Lung (tissue), 12 donors: ENCODE data around the gene RASEF. TPM values are rescaled to one million over a fixed set of nuclear protein-coding genes. Genes with fewer than 3 reads are reported as not detected.

Source experiments
- ATAC-seq: fragments of 200-7000 bp; cut with Tn5 transposase; one replicate; pipeline ENCODE4 v1.9.1; 2020; ENCODE audit warnings: moderate number of reproducible peaks; ENCODE audit not compliant: insufficient read depth, low FRiP score
- DNase-seq, 3 donors: peaks; one replicate each; pipeline ENCODE4 v3.0.0-alpha.2; 2013 to 2017
- H3K27ac ChIP-seq, 2 donors: one replicate each; pipeline ENCODE4 v1.5.1; 2013; ENCODE audit warnings: mild to moderate bottlenecking in 2 of 2, moderate library complexity in 2 of 2, control low read depth in 1 of 2, inconsistent platforms in 1 of 2, low read depth in 1 of 2, low read length in 1 of 2
- H3K27me3 ChIP-seq, 3 donors: one replicate each; pipeline ENCODE4 v1.5.1; 2013; ENCODE audit warnings: low read length in 2 of 3; ENCODE audit not compliant: control insufficient read depth in 3 of 3, insufficient read depth in 3 of 3
- H3K36me3 ChIP-seq, 4 donors: one replicate each; pipeline ENCODE4 v1.5.1; 2013; ENCODE audit warnings: low read length in 4 of 4, mild to moderate bottlenecking in 1 of 4, moderate library complexity in 1 of 4; ENCODE audit not compliant: control insufficient read depth in 4 of 4, insufficient read depth in 4 of 4
- H3K4me1 ChIP-seq, 5 donors: one replicate each; pipeline ENCODE4 v1.5.1; 2013; ENCODE audit warnings: low read length in 5 of 5, mild to moderate bottlenecking in 2 of 5, moderate library complexity in 1 of 5; ENCODE audit not compliant: control insufficient read depth in 5 of 5, insufficient read depth in 5 of 5
- H3K4me3 ChIP-seq: one replicate; pipeline ENCODE4 v1.5.1; 2013; ENCODE audit warnings: mild to moderate bottlenecking, control low read depth, moderate library complexity
- H3K9ac ChIP-seq, 2 donors: one replicate each; pipeline ENCODE4 v1.5.1; 2013; ENCODE audit warnings: low read length in 2 of 2, control low read depth in 1 of 2; ENCODE audit not compliant: insufficient read depth in 1 of 2
- H3K9me3 ChIP-seq, 4 donors: one replicate each; pipeline ENCODE4 v1.5.1; 2013; ENCODE audit warnings: low read length in 3 of 4, mild to moderate bottlenecking in 1 of 4, moderate library complexity in 1 of 4; ENCODE audit not compliant: control insufficient read depth in 4 of 4, insufficient read depth in 3 of 4
- WGBS, 2 donors: extraction: QIAGEN DNeasy Blood & Tissue Kit; methylation state at CpG; one replicate each; pipeline ENCODE4 v1.1.7; 2013; 5-methylcytosine and 5-hydroxymethylcytosine counted together
- polyA plus RNA-seq, 2 donors: library from polyadenylated mRNA; stranded (reverse); fragments of 200-250 nt; gene quantifications; one replicate each; pipeline ENCODE4 v1.2.1, GENCODE V29; 2013
- total RNA-seq, 2 donors: library from RNA; depleted of rRNA in 1 of 2; stranded (reverse); fragments of >200 nt in 1 of 2; gene quantifications; one replicate each; pipeline ENCODE4 v1.2.1, GENCODE V29; 2014 to 2021
- TF ChIP-seq, protein P1 (sequence below): IDR thresholded peaks from 2 replicates; pipeline ENCODE4 v1.5.1; 2012; ENCODE audit warnings: mild to moderate bottlenecking; ENCODE audit errors: control extremely low read depth, extremely low read depth
- donor health status: control.
- donor health status: control.
- donor health status: Bipolar disorder and iron deficiency.
- donor health status: healthy.
- donor health status: DM: yes; HTN: yes; CAD: no.

The RASEF gene
- total and polyA plus RNA-seq, 4 donors, result 5.2 to 23.6 (median 9.4) TPM

DNA sequence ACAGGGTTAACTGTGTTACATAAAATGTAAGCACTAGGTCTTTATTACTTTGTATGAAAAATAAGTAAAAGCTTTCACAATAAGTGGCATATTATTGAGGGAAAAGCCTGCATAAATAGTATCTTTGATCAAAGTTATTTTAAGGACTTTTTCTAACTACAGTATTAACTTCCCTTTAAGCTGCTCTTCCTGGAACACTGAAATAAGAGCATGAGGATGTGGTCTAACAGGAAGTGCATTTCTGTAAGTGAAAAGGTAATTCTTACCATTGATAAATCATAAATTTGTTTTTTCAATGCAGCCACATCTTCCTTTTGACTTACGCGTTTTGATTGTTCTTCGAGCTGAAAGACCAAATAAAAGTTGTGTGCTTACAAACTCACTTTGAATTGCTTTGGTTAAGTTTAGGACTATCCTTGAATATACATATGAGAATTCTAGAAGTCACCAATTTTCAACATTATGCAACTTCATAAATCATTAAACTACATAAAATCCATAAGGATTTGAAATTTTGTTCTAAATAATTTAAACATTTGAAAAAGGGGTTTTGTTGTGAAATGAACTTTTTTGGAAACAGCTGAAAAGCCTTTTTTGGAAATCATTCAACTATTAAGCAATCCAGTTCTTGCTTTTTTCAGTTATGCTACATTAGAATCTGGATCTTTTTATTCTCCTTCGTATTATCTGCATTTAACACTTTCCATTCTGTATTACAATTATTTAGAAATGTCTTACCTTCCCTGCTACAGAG, 50.6 kb downstream of the RASEF start:
- TF ChIP-seq, protein P1, sequence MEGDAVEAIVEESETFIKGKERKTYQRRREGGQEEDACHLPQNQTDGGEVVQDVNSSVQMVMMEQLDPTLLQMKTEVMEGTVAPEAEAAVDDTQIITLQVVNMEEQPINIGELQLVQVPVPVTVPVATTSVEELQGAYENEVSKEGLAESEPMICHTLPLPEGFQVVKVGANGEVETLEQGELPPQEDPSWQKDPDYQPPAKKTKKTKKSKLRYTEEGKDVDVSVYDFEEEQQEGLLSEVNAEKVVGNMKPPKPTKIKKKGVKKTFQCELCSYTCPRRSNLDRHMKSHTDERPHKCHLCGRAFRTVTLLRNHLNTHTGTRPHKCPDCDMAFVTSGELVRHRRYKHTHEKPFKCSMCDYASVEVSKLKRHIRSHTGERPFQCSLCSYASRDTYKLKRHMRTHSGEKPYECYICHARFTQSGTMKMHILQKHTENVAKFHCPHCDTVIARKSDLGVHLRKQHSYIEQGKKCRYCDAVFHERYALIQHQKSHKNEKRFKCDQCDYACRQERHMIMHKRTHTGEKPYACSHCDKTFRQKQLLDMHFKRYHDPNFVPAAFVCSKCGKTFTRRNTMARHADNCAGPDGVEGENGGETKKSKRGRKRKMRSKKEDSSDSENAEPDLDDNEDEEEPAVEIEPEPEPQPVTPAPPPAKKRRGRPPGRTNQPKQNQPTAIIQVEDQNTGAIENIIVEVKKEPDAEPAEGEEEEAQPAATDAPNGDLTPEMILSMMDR, result no peak
- DNase-seq (peak in 2 of 3 donors; percentile 69 to 81), ATAC-seq (no peak)
- no peak overlapping the region for H3K4me3 ChIP-seq
- H3K9ac ChIP-seq, result no peak overlapping the region
- H3K27me3 ChIP-seq, result no peaks in the 10 kb centered on the region
- no peaks in the 10 kb centered on the region for H3K36me3 ChIP-seq
- peaks cover 0 to 19% (median 6%) of the 10 kb centered on the region in 5 donors for H3K4me1 ChIP-seq
- no peaks in the 10 kb centered on the region for H3K9me3 ChIP-seq
- H3K27ac ChIP-seq, result no peak overlapping the region
- WGBS, 2 donors, result 19 to 22% methylated on average over 4 of the region's 4 CpGs

DNA sequence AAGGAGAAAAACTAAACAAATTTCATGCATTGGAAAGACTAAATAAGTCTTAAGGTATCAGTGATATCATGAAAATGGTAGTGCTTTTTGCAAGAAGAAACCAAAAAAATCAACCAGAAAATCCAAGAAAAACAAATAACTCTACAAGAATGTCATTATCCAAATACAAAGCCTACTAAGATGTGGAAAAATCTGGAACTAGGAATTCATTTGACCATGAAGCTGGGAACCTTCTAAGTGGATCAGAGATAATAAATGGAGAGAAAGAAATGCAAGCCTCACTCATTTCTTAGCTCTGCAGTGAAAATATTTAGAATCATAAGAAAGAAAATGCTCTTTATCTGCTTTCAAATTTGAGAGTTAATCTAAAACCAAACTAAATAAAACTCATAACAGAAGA, 51.3 kb downstream of the RASEF start:
- ATAC-seq (no peak), DNase-seq (no peak)
- Histone ChIP-seq H3K4me3 (no peak overlapping the region), H3K4me1 (peaks cover 0 to 19% (median 6%) of the 10 kb centered on the region in 5 donors), H3K9ac (no peak overlapping the region), H3K27me3 (no peaks in the 10 kb centered on the region), H3K27ac (no peak overlapping the region), H3K36me3 (no peaks in the 10 kb centered on the region), H3K9me3 (no peaks in the 10 kb centered on the region)
- TF ChIP-seq, protein P1, result no peak

DNA sequence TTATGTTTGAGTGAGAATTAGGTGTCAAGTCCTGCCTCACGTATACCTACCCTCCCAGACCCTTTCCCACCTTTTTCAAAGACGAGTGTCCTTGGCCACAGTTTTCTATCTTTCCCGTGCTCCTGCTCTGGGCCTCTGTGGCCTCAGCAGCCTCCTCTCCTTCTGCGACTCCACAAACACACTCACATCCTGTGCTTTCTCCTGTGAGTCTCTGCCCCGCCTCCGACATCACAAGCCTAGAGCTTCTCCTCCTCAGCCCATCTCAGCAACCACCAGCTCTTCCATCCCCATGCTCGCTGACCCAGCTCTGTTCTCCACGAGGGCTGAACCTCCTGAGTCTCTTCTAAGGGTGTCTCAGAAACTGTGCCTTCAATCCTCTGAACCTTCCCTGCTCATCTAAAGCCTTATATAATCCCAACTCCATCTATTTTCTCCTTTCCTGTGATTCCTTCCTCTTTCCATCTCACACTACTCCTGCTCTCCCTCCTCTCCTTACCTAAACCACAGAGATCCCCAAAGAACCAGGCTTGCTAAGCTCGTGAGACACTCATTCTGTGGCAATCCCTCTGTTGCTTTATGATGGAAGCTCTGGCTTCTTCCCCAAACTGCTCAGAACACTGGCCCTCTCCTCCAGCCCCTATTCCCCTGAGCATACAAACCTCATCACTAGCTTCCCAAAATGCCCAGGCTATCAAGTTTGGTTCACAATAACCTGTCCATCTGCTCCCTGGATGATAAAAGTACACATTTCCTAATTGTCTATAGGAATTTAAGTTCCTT, 55.2 kb downstream of the RASEF start:
- Histone ChIP-seq H3K4me3 (no peak overlapping the region), H3K36me3 (no peaks in the 10 kb centered on the region), H3K4me1 (peaks cover 0 to 10% (median 2%) of the 10 kb centered on the region in 5 donors), H3K9me3 (no peaks in the 10 kb centered on the region), H3K9ac (no peak overlapping the region), H3K27me3 (no peaks in the 10 kb centered on the region), H3K27ac (no peak overlapping the region)
- 76 to 85% methylated on average over 9 of the region's 9 CpGs for WGBS, 2 donors
- DNase-seq (no peak), ATAC-seq (no peak)
- TF ChIP-seq, protein P1, result no peak
